ENCODE results near the gene PRPH. TPM values are rescaled to one million over a fixed set of nuclear protein-coding genes. Genes with fewer than 3 reads are reported as not detected.

Gene PRPH
- total RNA-seq, 1 donor from 2014 or later = 0.26 TPM

DNA sequence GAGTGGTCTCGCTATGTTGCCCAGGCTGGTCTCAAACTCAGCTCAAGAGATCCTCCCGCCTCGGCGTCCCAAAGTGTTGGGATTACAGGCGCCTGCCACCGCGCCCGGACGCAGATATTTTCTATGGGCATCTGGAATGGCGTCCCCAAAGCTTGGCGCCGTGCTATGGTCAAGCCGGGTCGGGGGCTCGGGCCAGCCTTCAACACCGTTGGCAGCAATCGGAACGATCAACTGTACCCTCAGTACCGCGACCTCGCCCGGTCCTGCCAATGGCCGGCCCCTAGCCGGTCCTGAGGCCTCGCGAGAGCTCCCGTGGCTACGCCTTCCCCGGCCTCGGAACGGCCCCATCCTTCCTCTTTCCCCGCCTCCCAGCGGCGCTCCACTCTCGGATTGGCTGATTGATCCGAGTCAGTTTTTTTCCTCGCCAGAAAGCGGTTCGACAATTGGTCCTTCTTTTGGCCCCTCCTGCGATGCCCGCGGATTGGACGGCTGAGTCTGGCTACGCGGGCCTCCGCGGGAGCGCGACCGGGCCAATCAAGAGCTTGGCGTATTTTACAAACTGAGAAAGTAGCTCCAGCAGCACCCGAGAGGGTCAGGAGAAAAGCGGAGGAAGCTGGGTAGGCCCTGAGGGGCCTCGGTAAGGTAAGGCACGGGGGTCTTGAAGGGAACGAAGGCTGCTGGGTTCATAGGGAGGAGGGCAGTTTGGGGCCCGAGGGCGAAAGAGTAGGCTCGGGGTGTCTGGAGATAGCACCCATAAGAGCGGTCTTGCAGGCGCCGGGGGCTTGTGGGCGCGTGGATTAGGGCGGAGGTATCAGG, 28.0 kb downstream of the PRPH start, which contains the start of gene TROAP:
TROAP (plus strand) TSS at position 548 of the 816 bp plus-strand sequence. CDS start 354 bp downstream, outside the sequence.
- TF ChIP-seq, protein P1, sequence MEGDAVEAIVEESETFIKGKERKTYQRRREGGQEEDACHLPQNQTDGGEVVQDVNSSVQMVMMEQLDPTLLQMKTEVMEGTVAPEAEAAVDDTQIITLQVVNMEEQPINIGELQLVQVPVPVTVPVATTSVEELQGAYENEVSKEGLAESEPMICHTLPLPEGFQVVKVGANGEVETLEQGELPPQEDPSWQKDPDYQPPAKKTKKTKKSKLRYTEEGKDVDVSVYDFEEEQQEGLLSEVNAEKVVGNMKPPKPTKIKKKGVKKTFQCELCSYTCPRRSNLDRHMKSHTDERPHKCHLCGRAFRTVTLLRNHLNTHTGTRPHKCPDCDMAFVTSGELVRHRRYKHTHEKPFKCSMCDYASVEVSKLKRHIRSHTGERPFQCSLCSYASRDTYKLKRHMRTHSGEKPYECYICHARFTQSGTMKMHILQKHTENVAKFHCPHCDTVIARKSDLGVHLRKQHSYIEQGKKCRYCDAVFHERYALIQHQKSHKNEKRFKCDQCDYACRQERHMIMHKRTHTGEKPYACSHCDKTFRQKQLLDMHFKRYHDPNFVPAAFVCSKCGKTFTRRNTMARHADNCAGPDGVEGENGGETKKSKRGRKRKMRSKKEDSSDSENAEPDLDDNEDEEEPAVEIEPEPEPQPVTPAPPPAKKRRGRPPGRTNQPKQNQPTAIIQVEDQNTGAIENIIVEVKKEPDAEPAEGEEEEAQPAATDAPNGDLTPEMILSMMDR (IDR thresholded peaks at IDR 0.05; ENCODE audit: insufficient read depth, low read length, severe bottlenecking) = no peak
- FAIRE-seq (no peak), DNase-seq (ENCODE audit: low read depth) (peak; percentile 96)
- Histone ChIP-seq H3K27me3 (ENCODE audit: control insufficient read depth, insufficient read depth, low read length) (no peaks in the 10 kb centered on the region), H3K4me3 (ENCODE audit: low read depth, low read length) (peak within 1 kb of the TSS; percentile 68), H3K36me3 (ENCODE audit: control insufficient read depth, insufficient read depth, low read length) (peaks cover 6% of the 10 kb centered on the region)

DNA sequence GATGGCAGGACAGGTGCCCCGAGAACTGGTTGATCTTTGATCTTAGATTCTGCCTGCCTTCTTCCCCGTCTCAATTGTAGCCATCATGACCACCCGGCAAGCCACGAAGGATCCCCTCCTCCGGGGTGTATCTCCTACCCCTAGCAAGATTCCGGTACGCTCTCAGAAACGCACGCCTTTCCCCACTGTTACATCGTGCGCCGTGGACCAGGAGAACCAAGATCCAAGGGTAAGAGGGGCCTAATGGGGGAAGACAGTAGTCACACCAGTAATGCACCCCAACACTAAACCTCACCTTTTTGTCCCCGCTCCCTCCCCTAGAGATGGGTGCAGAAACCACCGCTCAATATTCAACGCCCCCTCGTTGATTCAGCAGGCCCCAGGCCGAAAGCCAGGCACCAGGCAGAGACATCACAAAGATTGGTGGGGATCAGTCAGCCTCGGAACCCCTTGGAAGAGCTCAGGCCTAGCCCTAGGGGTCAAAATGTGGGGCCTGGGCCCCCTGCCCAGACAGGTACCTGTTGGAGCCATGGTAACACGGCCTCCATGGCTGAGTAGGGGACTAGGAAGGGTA, 28.7 kb downstream of the PRPH start:
- DNase-seq (ENCODE audit: low read depth) = no peak
- TF ChIP-seq, protein P1 (IDR thresholded peaks at IDR 0.05; ENCODE audit: insufficient read depth, low read length, severe bottlenecking) = no peak
- no peaks in the 10 kb centered on the region for H3K27me3 ChIP-seq (ENCODE audit: control insufficient read depth, insufficient read depth, low read length)
- H3K36me3 ChIP-seq (ENCODE audit: control insufficient read depth, insufficient read depth, low read length) = peaks cover 6% of the 10 kb centered on the region
- H3K4me3 ChIP-seq (ENCODE audit: low read depth, low read length) = peak overlapping the region; percentile 58
- no peak for FAIRE-seq

DNA sequence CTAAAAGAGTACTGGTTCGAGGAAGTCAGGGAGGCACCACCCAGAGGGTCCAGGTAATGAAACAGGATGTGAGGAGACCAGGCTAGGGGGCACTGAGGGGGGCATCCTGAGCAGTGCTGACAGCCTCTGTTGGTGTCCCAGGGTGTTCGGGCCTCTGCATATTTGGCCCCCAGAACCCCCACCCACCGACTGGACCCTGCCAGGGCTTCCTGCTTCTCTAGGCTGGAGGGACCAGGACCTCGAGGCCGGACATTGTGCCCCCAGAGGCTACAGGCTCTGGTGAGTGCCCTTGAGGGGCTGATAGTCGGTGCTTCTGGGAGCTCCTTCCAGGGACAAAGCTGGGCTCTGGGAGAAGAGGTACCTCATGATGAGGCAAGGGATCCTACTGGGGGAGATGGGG, 30.7 kb downstream of the PRPH start:
- H3K4me3 ChIP-seq (ENCODE audit: low read depth, low read length) = no peak overlapping the region
- TF ChIP-seq, protein P1 (IDR thresholded peaks at IDR 0.05; ENCODE audit: insufficient read depth, low read length, severe bottlenecking) = no peak
- peaks cover 8% of the 10 kb centered on the region for H3K36me3 ChIP-seq (ENCODE audit: control insufficient read depth, insufficient read depth, low read length)
- DNase-seq (ENCODE audit: low read depth) (no peak), FAIRE-seq (no peak)
- no peaks in the 10 kb centered on the region for H3K27me3 ChIP-seq (ENCODE audit: control insufficient read depth, insufficient read depth, low read length)

DNA sequence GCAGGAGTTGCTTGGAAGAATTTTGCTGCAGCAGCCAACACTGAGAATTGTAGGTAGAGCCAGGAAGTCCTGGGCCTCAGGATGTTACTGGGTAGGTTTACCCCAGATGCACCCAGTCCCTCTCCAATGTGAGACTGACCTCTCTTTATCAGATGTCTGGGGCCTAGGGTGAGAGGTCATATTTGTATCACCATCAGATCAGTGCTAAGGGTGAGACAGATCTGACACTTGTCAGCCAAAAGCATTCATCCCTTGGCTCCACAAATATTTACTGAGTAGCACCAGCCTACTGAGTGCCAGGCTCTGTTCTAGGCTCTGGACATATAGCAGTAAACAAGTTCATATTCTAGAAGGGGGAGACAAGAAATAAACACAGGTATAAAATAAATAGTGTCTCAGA, 32.4 kb downstream of the PRPH start:
- DNase-seq (ENCODE audit: low read depth) (no peak), FAIRE-seq (no peak)
- TF ChIP-seq, protein P1 (IDR thresholded peaks at IDR 0.05; ENCODE audit: insufficient read depth, low read length, severe bottlenecking) = no peak

DNA sequence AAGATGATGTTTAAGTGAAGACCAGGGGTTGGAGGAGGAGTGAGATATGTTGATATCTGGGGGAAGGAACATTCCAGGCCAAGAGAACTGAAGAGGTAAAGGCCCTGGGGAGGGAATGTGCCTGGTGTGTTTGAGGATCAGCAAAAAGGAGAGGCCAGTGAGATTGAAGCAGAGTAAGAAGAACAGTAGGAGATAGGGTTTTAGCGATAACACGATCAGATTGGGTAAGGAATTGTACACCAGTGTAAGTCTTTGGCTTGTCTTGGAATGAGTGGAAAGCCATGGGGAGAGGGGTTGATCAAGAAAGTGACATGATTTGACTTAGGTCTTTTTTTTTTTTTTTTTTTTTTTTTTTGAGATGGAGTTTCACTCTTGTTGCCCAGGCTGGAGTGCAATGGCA, 32.9 kb downstream of the PRPH start:
- Histone ChIP-seq H3K4me3 (ENCODE audit: low read depth, low read length) (no peak overlapping the region), H3K36me3 (ENCODE audit: control insufficient read depth, insufficient read depth, low read length) (peaks cover 8% of the 10 kb centered on the region), H3K27me3 (ENCODE audit: control insufficient read depth, insufficient read depth, low read length) (peaks cover 4% of the 10 kb centered on the region)
- no peak for FAIRE-seq
- TF ChIP-seq, protein P1 (IDR thresholded peaks at IDR 0.05; ENCODE audit: insufficient read depth, low read length, severe bottlenecking) = no peak
- DNase-seq (ENCODE audit: low read depth) = no peak

More for the DNA sequence above, 32.4 kb downstream of the PRPH start:
- Histone ChIP-seq H3K27me3 (ENCODE audit: control insufficient read depth, insufficient read depth, low read length) (peaks cover 2% of the 10 kb centered on the region), H3K36me3 (ENCODE audit: control insufficient read depth, insufficient read depth, low read length) (peaks cover 8% of the 10 kb centered on the region), H3K4me3 (ENCODE audit: low read depth, low read length) (no peak overlapping the region)

All from bronchial epithelial cell (primary cell).